GM12874 (cell line): ENCODE measurements around the gene MACROD2.

ENCODE experiments used
- TF ChIP-seq, protein P1 (sequence below): IDR thresholded peaks from 2 replicates; pipeline ENCODE4 v1.5.1; 2011; ENCODE audit warnings: low read depth, mild to moderate bottlenecking, control low read depth, low read length, moderate library complexity; ENCODE audit not compliant: insufficient read depth

The MACROD2 gene

GRCh38 chr20:14494355-14494754, 499.0 kb downstream of the MACROD2 start:
- TF ChIP-seq, protein P1, sequence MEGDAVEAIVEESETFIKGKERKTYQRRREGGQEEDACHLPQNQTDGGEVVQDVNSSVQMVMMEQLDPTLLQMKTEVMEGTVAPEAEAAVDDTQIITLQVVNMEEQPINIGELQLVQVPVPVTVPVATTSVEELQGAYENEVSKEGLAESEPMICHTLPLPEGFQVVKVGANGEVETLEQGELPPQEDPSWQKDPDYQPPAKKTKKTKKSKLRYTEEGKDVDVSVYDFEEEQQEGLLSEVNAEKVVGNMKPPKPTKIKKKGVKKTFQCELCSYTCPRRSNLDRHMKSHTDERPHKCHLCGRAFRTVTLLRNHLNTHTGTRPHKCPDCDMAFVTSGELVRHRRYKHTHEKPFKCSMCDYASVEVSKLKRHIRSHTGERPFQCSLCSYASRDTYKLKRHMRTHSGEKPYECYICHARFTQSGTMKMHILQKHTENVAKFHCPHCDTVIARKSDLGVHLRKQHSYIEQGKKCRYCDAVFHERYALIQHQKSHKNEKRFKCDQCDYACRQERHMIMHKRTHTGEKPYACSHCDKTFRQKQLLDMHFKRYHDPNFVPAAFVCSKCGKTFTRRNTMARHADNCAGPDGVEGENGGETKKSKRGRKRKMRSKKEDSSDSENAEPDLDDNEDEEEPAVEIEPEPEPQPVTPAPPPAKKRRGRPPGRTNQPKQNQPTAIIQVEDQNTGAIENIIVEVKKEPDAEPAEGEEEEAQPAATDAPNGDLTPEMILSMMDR: no peak

DNA sequence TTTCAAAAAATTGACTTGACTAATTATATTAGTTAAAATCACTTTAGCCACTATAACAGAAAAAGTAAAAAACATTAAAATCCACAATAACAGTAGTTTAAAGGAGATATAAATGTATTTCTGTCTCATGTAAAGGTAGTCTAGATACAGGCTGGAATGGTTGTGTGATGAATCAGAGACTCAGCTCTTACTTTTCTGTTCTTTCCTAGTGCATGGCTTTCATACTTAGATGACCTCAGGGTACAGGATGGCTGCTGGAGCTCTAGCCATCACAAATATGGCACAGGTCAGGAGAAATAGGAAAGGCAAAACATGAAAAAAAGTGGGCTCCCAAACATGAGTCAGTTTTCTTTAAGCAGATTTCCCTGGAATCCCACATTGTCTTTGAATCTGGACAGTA, 499.8 kb downstream of the MACROD2 start:
- TF ChIP-seq, protein P1: no peak

DNA sequence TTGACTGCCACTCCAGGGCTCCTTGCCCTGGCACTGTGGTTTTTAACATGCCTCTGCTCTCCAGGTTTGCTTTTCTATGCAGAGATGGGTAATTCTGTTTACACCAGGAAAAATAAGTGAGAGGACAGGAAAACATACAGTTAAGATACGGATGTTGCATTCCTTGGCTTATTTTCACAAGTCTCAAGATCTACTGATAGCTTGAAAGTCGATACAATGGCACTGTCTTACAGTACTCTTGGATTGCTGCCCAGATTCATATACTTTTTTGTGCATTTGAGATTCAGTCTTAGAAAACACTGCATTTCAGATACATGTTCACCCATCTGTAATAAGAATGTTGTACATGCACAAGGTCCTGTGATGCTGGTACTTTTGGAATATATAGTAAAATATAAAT, 501.7 kb downstream of the MACROD2 start:
- TF ChIP-seq, protein P1: no peak

DNA sequence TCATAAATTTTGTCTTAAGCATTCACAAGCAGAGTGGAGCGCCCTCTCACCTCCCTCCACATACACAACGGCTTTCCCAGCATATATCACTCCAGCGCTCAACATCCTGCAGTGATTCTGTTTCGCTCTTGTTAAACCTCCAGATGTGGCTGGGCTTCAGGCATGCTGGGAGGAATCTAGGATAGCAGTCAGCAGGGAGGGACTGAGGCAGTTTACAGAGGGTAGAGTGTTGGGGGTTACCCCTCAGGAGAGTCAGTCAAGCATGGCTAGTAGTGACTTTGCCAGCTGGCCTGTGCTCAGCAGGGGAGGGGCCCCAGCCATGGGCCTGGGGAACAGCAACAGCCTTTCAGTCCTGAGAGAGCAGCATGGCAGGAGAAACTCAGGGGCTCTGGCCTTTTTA, 503.5 kb downstream of the MACROD2 start:
- TF ChIP-seq, protein P1: no peak

GRCh38 chr20:14505476-14505875, 510.2 kb downstream of the MACROD2 start:
- TF ChIP-seq, protein P1: no peak

DNA sequence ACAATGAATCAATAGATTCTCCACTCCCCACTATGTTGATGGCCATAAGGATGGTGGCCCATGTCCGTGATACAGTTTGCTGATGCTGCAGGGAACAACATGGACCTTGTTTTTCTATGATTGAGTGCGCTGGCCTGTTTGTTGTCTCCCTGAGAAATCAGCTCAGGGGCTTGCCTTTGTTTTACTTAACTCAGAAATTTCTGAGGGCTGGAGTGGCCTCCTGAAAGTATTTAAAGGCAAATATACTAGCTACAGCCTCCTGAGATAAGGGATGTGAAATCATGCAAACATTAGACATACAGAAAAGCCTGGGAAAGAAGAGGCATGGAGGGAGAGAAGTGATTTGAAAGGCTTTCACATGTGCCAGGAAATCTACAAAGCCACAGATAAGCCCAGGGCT, 512.4 kb downstream of the MACROD2 start:
- TF ChIP-seq, protein P1: no peak

DNA sequence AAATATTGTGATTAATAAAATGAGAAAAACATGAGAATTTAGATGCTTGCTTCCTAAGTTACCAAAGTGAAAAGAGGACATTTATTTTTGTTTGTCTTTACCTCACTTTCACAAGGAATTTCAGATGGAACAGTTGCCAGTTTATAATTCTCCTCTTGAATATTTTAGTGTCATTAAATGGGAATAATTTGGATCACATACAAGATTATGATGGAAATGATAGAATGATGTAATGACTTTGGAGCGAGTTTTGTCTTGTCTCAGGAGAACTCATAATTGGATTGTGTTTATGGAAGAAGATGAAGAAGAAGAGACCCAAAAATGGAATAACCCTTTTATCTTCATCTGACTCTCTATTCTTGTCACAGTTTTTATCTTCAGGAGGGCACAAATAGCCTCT, 515.0 kb downstream of the MACROD2 start:
- TF ChIP-seq, protein P1: no peak

DNA sequence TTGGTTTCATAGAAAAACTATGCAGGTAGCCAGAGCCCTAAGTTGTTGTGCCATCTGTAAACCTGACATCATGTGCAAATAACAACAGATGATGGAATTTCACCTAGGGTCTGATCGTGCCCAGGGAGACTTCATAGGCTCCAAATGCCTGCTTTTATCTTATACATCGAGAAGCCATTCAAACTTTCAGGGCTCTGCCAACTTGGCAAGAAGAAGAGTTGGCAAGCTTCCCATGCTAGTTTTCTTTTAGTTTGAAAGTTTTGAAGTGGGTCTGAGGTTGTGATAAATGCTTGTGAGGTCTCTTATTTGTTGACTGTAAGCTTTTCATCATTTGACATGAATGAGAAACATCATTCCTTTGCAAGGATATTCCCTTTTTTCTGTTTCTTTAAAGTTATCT, 517.5 kb downstream of the MACROD2 start:
- TF ChIP-seq, protein P1: no peak
